NAMALWA (cell line): ENCODE measurements around the gene CHAD.
"Not testable (repeated sequence)": the region's sequence is repeated elsewhere in the genome, so short reads cannot be mapped to it uniquely, and the experiment has no call there.

Experiments used
- DNase-seq: peaks from one replicate; pipeline ENCODE4 v3.0.0-alpha.2; 2015; ENCODE audit warnings: low spot score

The CHAD gene

GRCh38 chr17:50429793-50430192, 38.9 kb downstream of the CHAD start:
- DNase-seq = no peak

DNA sequence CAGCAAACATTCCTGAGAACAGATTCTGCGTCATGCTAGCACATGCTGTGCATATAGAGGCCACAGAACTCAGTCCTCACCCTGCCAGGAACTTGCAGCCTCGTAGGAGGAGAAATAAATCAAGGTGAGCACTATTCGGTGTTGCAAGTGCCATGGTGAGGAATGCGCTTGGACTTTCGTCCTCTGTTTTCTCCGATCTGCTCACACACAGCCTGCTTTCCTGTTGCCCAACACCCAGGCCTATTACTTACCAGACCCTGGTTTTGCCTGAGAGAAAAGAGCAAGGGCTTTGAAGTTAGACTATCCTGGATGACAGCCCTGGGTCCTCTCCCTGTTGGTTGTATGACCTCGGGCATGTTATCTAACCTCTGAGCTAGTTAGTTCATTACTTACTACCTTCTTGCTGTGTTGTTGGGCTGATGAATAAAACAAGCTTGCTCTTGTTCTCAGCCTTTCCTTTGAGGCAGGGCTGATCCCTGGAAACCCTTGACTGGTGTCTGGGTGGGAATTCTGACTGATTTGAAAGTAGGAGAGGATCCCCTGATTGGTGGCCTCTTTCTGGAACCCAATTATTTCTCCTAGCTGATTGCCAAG, 39.8 kb downstream of the CHAD start:
- DNase-seq = no peak

GRCh38 chr17:50428126-50428525, 40.6 kb downstream of the CHAD start:
- not testable (repeated sequence) for DNase-seq

GRCh38 chr17:50426814-50427787, 41.6 kb downstream of the CHAD start:
- peak; percentile 76 for DNase-seq

DNA sequence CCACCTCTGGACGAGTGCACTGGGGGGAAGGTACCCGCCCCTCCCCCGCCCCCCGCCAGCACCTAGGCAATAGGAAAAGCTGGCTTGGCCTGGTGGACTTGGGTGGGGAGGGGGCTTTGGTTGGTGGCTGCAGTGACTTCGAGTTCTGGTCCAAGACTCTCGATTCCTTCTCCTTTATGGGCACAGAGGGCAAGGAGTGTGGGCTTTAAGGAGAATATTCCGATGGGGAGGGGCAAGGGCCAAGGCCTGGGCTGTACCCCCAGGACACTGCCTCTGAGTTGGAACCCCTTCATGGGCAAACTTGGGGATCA, 42.3 kb downstream of the CHAD start:
- no peak for DNase-seq

- DNase-seq = peak; percentile 77
These were observed 42.8 kb downstream of the CHAD start, which contains the start of gene ACSF2 for GRCh38 chr17:50425682-50426471. ACSF2 (plus strand) TSS chr17:50426218; CDS start chr17:50426262, 44 bp downstream.

- DNase-seq = no peak
These were observed 43.5 kb downstream of the CHAD start for GRCh38 chr17:50424996-50425681.

DNA sequence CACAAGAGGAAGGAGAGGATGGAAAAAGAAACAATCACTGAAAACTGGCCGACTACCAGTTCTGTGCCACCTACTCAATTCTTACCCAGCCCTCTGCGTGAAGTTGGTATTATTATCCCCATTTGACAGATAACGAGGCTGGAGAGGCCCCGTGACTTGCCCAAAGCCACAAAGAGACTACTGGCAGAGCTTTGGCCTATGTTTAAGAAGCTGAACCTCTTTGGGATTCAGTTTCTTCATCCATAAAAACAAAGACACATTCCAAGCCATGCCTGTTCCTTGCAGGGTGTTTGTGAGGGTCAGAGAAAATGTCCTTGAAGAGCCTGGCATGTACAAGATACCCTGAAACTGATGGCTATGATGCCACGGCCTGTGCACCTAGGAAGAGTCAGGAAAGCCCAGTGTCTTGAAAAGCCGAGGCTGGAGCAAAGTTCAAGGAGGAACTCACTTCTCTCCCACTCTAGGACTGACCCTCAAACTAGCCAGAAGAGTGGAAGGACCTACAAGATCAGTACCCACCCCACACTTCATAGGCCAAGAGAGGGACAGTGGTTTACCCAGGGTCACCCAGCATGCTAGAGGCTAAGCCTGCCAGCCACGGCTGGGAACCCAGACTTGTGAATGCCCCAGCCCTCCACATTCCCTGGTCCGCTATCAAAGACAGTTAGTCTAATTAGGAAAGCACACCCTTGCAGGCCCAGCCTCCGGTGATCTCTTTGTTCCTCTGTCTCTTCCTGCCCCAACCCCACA, 44.3 kb downstream of the CHAD start:
- no peak for DNase-seq

DNA sequence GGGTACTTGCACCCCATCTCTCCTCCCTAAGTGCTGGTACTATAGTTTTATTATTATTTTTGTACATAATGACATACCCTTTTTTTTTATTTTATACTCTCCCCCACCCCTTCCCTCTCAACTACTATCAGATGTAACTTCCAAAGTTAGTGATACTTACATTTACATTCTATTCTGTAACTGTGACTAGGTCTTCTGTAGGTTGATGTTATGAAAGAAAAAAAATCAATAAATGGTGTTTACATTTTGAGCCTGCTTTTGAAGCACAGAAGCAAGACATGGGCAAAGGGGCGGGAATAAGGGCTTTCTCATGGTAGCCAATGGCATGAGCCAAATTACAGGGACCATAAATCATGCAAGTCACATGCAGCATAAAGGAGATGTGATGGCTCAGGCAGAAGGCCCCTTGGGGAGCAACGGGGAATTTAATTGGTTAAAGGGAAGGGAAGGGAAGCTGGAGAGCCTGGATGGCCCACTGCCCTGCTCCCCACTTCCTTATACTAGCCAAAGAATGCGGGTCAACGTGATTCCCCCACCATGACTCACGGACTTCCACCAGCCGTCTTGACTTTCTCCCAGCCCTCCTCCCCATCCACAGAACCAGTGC, 45.0 kb downstream of the CHAD start:
- DNase-seq = peak; percentile 20

DNA sequence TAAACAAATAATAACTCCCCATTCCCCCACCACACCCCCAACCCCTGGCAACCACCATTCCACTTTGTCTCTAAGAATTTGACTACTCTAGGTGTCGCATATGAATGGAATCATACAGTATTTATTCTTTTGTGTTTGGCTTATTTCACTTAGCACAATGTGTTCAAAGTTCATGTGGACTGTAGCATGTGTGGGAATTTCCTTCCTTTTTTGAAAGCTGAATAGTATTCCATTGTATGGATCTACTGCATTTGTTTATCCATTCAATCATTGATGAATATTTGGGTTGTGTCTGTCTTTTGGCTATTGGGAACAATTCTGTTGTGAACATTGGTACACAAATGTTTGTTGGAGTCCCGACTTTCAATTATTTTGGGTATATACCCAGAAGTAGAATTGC, 45.9 kb downstream of the CHAD start:
- DNase-seq = no peak

DNA sequence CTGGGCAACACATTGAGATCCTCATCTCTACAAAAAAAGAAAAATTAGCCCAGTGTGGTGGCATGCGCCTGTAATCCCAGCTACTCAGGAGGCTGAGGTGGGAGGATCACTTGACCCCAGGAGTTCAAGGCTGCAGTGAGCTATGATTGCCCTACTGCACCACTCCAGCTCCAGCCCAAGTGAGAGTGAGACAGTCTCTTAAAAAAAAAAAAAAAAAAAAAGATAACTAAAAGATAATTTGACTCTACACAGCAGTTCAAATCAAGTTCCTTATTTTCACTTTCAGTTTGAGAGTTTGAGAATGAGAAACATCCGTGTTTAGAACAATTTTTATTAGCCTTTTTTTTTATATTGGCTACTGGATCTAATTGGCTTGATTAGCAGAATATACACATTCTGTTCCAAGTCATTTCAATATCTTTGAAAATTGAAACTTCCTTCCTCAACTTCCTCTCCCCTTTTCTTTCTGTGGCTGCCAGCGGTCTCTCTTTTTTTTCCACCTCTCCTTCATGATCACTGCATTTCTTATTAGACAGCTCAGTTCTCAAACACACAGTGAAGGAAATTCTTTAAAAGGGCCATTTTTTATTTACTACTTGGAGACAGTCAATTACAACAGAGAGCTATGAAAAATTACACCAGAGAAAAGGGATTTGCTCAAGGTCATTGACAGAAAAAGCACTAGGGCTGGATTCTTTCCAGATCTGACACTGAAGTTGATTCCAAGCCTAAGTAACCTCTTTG, 47.2 kb downstream of the CHAD start:
- DNase-seq = peak; percentile 66

DNA sequence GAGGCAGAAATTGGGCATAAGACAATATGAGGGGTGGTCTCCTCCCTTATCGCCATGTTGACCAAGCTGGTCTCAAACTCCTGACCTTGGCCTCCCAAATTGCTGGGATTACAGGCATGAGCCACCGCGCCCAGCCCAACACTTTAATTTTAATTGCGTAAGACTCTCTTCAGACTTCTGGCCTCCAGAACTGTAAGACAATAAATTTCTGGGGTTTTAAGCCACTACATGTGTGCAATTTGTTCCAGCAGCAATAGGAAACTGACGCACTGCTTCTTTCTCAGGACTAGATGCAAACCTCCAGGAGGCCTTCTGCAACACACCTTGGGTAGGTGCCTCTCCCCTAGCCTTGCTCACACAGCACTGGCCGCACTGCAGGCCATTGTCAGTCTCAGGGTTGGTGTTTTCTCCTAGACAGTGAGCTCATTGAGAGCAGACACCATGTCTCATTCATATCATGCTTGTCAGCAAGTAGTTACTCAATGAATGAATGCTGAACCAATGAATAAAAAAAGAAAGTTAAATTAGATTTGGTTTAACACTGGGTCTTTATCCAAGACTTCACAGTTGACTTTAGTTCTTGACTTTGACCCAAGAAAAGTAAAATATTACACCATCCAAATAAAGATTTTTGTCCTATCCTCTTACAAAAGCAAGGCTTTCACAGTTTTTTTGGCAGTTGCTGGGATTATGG, 48.1 kb downstream of the CHAD start:
- DNase-seq = no peak

GRCh38 chr17:50419577-50419976, 49.1 kb downstream of the CHAD start:
- not testable (repeated sequence) for DNase-seq

- no peak for DNase-seq
These were observed 53.9 kb downstream of the CHAD start for GRCh38 chr17:50414808-50415207.
